COLO829 (cell line): ENCODE data around the gene SRCIN1.
"Not testable (repeated sequence)": the region's sequence is repeated elsewhere in the genome, so short reads cannot be mapped to it uniquely, and the experiment has no call there.

Source experiments
- DNase-seq: peaks from one replicate; pipeline ENCODE4 v3.0.0; 2012; ENCODE audit warnings: low spot score

SRCIN1 gene

DNA sequence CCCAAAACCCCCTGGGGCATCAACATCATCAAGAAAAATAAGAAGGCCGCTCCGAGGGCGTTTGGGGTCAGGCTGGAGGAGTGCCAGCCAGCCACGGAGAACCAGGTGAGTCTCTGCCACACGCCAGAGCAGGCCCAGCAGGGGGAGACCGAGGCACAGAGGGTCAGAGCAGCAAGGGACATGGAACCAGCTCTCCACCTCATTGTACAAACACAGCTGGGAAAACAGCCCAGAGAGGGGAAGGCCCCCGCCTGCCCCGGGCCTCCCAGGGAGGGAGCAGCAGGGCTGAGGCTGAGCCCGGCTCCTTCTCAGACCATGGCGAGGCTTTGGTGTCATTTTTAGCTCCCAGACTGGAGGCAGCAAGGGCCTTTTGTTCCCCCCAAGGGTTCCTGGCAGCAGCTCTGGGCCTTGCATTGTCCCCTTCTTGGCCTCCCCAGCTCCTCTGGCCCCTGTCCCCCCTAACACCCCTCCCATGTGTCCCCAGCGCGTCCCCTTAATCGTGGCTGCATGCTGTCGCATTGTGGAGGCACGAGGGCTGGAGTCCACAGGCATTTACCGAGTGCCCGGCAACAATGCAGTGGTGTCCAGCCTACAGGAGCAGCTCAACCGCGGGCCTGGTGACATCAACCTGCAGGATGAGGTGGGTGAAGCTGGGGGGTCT lies 123.6 kb downstream of the SRCIN1 start:
- DNase-seq = not testable (repeated sequence)
